Astrocyte (in vitro differentiated cells and primary cell): ENCODE results near the gene HDDC2.

Source experiments
- CTCF ChIP-seq: IDR thresholded peaks from 2 replicates; pipeline ENCODE4 v1.5.1; 2011; ENCODE audit warnings: low read depth, mild to moderate bottlenecking, inconsistent platforms, low read length, moderate library complexity; ENCODE audit not compliant: insufficient read depth
- EZH2 ChIP-seq: IDR thresholded peaks from 2 replicates; pipeline ENCODE4 v1.6.1; 2012; ENCODE audit warnings: mild to moderate bottlenecking, low read length, inconsistent platforms; ENCODE audit not compliant: insufficient read depth

GRCh38 chr6:125274935-125275334 lies 26.8 kb downstream of the HDDC2 start:
- no peak for TF ChIP-seq CTCF
- TF ChIP-seq EZH2, result no peak
